IMR-90 (cell line): ENCODE results near the gene ANO8. TPM values are rescaled to one million over a fixed set of nuclear protein-coding genes. Genes with fewer than 3 reads are reported as not detected.

ENCODE experiments used
- ATAC-seq: fragments of 200-7000 bp; cut with Tn5 transposase; 2 replicates; pipeline ENCODE4 v1.9.1; 2020; ENCODE audit warnings: low read depth, mild to moderate bottlenecking, moderate library complexity
- BruUV-seq: library from RNA; stranded (reverse); fragments of 400-500 nt; replicated peaks from 2 replicates; lab custom pipeline; 2021; lab: Mats Ljungman, UMichigan
- CTCF ChIA-PET: fragments of 300-600 bp; formaldehyde crosslinking; extraction: SDS; loops from one replicate; lab custom pipeline; 2021; ENCODE audit warnings: antibody characterized with exemption; lab: Yijun Ruan, JAX
- POLR2A ChIA-PET: fragments of 300-600 bp; sonication (Branson Sonifier 250); formaldehyde crosslinking; loops from one replicate; lab custom pipeline; 2022; ENCODE audit warnings: antibody characterized with exemption; ENCODE audit not compliant: unreplicated experiment; lab: Charles Lee
- DNase-seq: peaks from one replicate; pipeline ENCODE4 v3.0.0; 2013
- H2AFZ ChIP-seq: replicated peaks from 2 replicates; pipeline ENCODE3; 2013; ENCODE audit warnings: low read length, mild to moderate bottlenecking; ENCODE audit not compliant: poor library complexity
- H2AK5ac ChIP-seq: 2 replicates; pipeline ENCODE4 v1.6.1; 2013; ENCODE audit warnings: low read depth, low read length, inconsistent platforms
- H2AK9ac ChIP-seq: replicated peaks from 2 replicates; pipeline ENCODE3; 2013; ENCODE audit warnings: mild to moderate bottlenecking, low read depth, low read length, moderate library complexity; ENCODE audit not compliant: poor library complexity
- H2BK120ac ChIP-seq: 2 replicates; pipeline ENCODE4 v1.6.1; 2013; ENCODE audit warnings: low read depth, low read length, inconsistent platforms
- H2BK15ac ChIP-seq: 3 replicates; pipeline ENCODE4 v1.6.1; 2013; ENCODE audit warnings: low read depth, low read length, inconsistent platforms
- H2BK20ac ChIP-seq: 2 replicates; pipeline ENCODE4 v1.6.1; 2013; ENCODE audit warnings: low read depth, mild to moderate bottlenecking, inconsistent platforms, low read length, moderate library complexity
- H2BK5ac ChIP-seq: 2 replicates; pipeline ENCODE4 v1.6.1; 2013; ENCODE audit warnings: mild to moderate bottlenecking, low read depth, low read length, inconsistent platforms; ENCODE audit not compliant: poor library complexity, severe bottlenecking
- H3K14ac ChIP-seq: replicated peaks from 2 replicates; pipeline ENCODE4 v1.6.1; 2013; ENCODE audit warnings: low read depth, low read length, inconsistent platforms
- H3K18ac ChIP-seq: 2 replicates; pipeline ENCODE4 v1.6.1; 2013; ENCODE audit warnings: low read depth, low read length, control low read depth
- H3K23ac ChIP-seq: 2 replicates; pipeline ENCODE4 v1.6.1; 2013; ENCODE audit warnings: low read depth, low read length, inconsistent platforms
- H3K27ac ChIP-seq: 2 replicates; pipeline ENCODE4 v1.5.1; 2013; ENCODE audit warnings: mild to moderate bottlenecking, control low read depth, low read length; ENCODE audit not compliant: insufficient read depth
- H3K27me3 ChIP-seq: 2 replicates; pipeline ENCODE4 v1.6.1; 2013; ENCODE audit warnings: low read length; ENCODE audit not compliant: control insufficient read depth, insufficient read depth
- H3K36me3 ChIP-seq: 2 replicates; pipeline ENCODE4 v1.6.1; 2013; ENCODE audit warnings: low read length, mixed read lengths; ENCODE audit not compliant: control insufficient read depth, insufficient read depth
- H3K4ac ChIP-seq: 2 replicates; pipeline ENCODE4 v1.6.1; 2013; ENCODE audit warnings: low read depth, low read length, inconsistent platforms
- H3K4me1 ChIP-seq: 2 replicates; pipeline ENCODE4 v1.6.1; 2013; ENCODE audit warnings: low read length, mixed read lengths; ENCODE audit not compliant: control insufficient read depth, insufficient read depth
- H3K4me2 ChIP-seq: 2 replicates; pipeline ENCODE4 v1.6.1; 2013; ENCODE audit warnings: low read depth, mild to moderate bottlenecking, control low read depth, low read length, moderate library complexity
- H3K4me3 ChIP-seq: 2 replicates; pipeline ENCODE4 v1.5.1; 2013; ENCODE audit warnings: low read depth, mild to moderate bottlenecking, control low read depth, low read length, moderate library complexity; ENCODE audit not compliant: insufficient read depth
- H3K56ac ChIP-seq: 2 replicates; pipeline ENCODE4 v1.6.1; 2013; ENCODE audit warnings: low read length, inconsistent platforms; ENCODE audit not compliant: insufficient read depth; ENCODE audit errors: extremely low read depth
- H3K79me1 ChIP-seq, 2 experiments: 2 replicates each; pipeline ENCODE4 v1.6.1; 2013; ENCODE audit warnings: low read length in 2 of 2, inconsistent platforms in 1 of 2, low read depth in 1 of 2
- H3K9ac ChIP-seq: 2 replicates; pipeline ENCODE4 v1.6.1; 2013; ENCODE audit warnings: low read depth, low read length, control low read depth
- H3K9me1 ChIP-seq: 2 replicates; pipeline ENCODE4 v1.6.1; 2013; ENCODE audit warnings: low read length, inconsistent platforms; ENCODE audit not compliant: insufficient read depth
- H3K9me3 ChIP-seq: 2 replicates; pipeline ENCODE4 v1.6.1; 2013; ENCODE audit warnings: low read length; ENCODE audit not compliant: control insufficient read depth, insufficient read depth
- H4K20me1 ChIP-seq: 2 replicates; pipeline ENCODE4 v1.6.1; 2013; ENCODE audit warnings: low read length, inconsistent platforms; ENCODE audit not compliant: insufficient read depth
- H4K5ac ChIP-seq: 2 replicates; pipeline ENCODE4 v1.6.1; 2013; ENCODE audit warnings: mild to moderate bottlenecking, low read depth, low read length, control low read depth
- H4K8ac ChIP-seq, 2 experiments: 2 replicates each; pipeline ENCODE4 v1.6.1; 2013; ENCODE audit warnings: low read depth in 2 of 2, low read length in 2 of 2, control low read depth in 1 of 2, inconsistent platforms in 1 of 2
- H4K91ac ChIP-seq: 2 replicates; pipeline ENCODE4 v1.6.1; 2013; ENCODE audit warnings: low read depth, low read length, inconsistent platforms; ENCODE audit not compliant: insufficient read depth
- BHLHE40 ChIP-seq: fragments of 150-350 bp; IDR thresholded peaks from 2 replicates; pipeline ENCODE4 v1.6.1; 2016; ENCODE audit warnings: mild to moderate bottlenecking, low read depth, low read length
- CEBPB ChIP-seq: IDR thresholded peaks from 2 replicates; pipeline ENCODE4 v1.6.1; 2012; ENCODE audit warnings: low read depth, low read length, improper control_type of control experiment
- CHD1 ChIP-seq: IDR thresholded peaks from 2 replicates; pipeline ENCODE4 v1.6.1; 2012; ENCODE audit warnings: low read depth, low read length, improper control_type of control experiment
- FOS ChIP-seq: fragments of 150-350 bp; IDR thresholded peaks from 2 replicates; pipeline ENCODE4 v1.6.1; 2016; ENCODE audit warnings: low read depth, low read length
- MAFK ChIP-seq: IDR thresholded peaks from 2 replicates; pipeline ENCODE4 v1.6.1; 2012; ENCODE audit warnings: low read depth, low read length, improper control_type of control experiment
- MAZ ChIP-seq: IDR thresholded peaks from 2 replicates; pipeline ENCODE4 v1.6.1; 2012; ENCODE audit warnings: low read depth, mild to moderate bottlenecking, low read length, improper control_type of control experiment, moderate library complexity, borderline replicate concordance
- MXI1 ChIP-seq: IDR thresholded peaks from 2 replicates; pipeline ENCODE4 v1.6.1; 2012; ENCODE audit warnings: low read depth, mild to moderate bottlenecking, low read length, moderate library complexity, borderline replicate concordance
- NFE2L2 ChIP-seq: fragments of 150-350 bp; IDR thresholded peaks from 2 replicates; pipeline ENCODE4 v1.6.1; 2016; ENCODE audit warnings: low read depth, mild to moderate bottlenecking, low read length
- POLR2A ChIP-seq: IDR thresholded peaks from 2 replicates; pipeline ENCODE4 v1.6.1; 2012; ENCODE audit warnings: mild to moderate bottlenecking, low read depth, low read length
- RAD21 ChIP-seq: IDR thresholded peaks from 2 replicates; pipeline ENCODE4 v1.6.1; 2012; ENCODE audit warnings: low read length, improper control_type of control experiment
- RCOR1 ChIP-seq: IDR thresholded peaks from 2 replicates; pipeline ENCODE4 v1.6.1; 2012; ENCODE audit warnings: mild to moderate bottlenecking, low read length, improper control_type of control experiment; ENCODE audit not compliant: insufficient replicate concordance
- RFX5 ChIP-seq: IDR thresholded peaks from 2 replicates; pipeline ENCODE4 v1.8.0; 2012; ENCODE audit warnings: low read depth, mild to moderate bottlenecking, low read length, moderate library complexity
- SMC3 ChIP-seq: fragments of 150-350 bp; IDR thresholded peaks from 2 replicates; pipeline ENCODE4 v1.6.1; 2016; ENCODE audit warnings: low read depth, mild to moderate bottlenecking, antibody characterized with exemption, low read length, moderate library complexity
- WGBS, 2 experiments: methylation state at CpG; one replicate each; pipeline versions ENCODE4 v1.1.5 to v1.1.7; 2013; ENCODE audit warnings: missing lambda C conversion rate in 2 of 2; ENCODE audit not compliant: insufficient read length in 1 of 2; ENCODE audit errors: extremely low coverage in 2 of 2; 5-methylcytosine and 5-hydroxymethylcytosine counted together
- dilution Hi-C: fragments of 300-500 bp; cut with HindIII; formaldehyde crosslinking; loops from one replicate; pipeline ENCODE4 v1.14.3; 2018; ENCODE audit warnings: low sequenced_read_pairs; ENCODE audit not compliant: unreplicated experiment
- in situ Hi-C: fragments of 300-500 bp; cut with MboI; formaldehyde crosslinking; loops from 3 replicates; pipeline ENCODE4 v1.14.3; 2019; ENCODE audit warnings: low sequenced_read_pairs, inconsistent platforms, mixed read lengths
- intact Hi-C: fragments of 100-400 bp; cut with micrococcal nuclease; formaldehyde crosslinking; loops from 2 replicates; pipeline ENCODE4 v1.10.0; 2022
- polyA plus RNA-seq, 3 experiments: library from polyadenylated mRNA; depleted of rRNA; stranded (reverse); fragments of >200 nt; gene quantifications; 2 replicates each; pipeline ENCODE4 v1.2.3, GENCODE V29; 2012; ENCODE audit warnings: low replicate concordance in 1 of 3
- total RNA-seq: library from RNA; depleted of rRNA; stranded (reverse); fragments of >200 nt; gene quantifications from 2 replicates; pipeline ENCODE4 v1.2.3, GENCODE V29; 2012
- TF ChIP-seq, protein P1 (sequence below): fragments of 150-350 bp; IDR thresholded peaks from 2 replicates; pipeline ENCODE4 v1.6.1; 2017; ENCODE audit warnings: mild to moderate bottlenecking, antibody characterized with exemption, low read length, low read depth
- TF ChIP-seq, protein P2 (sequence below): fragments of 150-350 bp; IDR thresholded peaks from 2 replicates; pipeline ENCODE4 v1.6.1; 2016; ENCODE audit warnings: low read depth, mild to moderate bottlenecking, low read length, moderate library complexity, borderline replicate concordance

The ANO8 gene
- total and polyA plus RNA-seq, 2 of the 4 experiments (the other 2 are of a cell fraction): 1.6 to 5.6 TPM

DNA sequence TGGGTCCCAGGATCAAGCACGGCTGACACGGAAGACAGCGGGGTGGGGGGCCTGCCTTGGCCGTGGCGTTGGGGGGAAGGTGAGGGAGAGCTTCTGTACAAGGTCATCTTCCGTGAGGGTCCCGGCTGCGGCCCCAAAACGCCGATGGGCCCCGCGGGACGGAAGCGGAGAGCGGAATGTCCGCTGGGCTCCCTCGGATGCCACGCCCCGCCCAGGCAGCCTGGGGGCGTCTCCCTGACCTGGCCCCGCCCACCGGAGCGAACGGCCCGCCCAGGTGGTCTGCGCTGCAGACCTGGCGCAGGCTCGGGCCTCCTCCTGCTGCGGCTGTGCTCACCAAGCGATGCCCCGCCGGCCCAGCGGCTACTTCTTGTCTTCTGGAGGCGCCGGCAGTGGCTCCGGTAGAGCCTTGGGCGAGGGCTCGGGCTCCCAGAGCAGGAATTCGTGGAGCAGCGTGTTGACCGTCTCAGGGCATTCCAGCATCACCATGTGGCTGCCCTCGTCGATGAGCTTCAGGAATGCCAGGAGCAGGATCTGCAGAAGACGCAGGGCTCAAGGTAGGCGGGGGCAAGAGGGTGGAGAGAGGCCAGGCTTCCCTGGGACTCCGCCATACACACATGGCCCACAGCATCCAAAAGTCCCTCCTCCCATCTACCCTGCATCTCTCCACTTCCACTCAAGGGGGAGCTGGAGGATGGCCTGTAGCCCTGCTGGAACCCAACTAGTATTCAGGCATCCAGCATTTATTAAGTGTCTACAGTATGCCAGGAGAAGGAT, 42.2 kb downstream of the ANO8 start:
- Histone ChIP-seq H3K4me2 (peak overlapping the region; percentile 90), H4K8ac (peak overlapping the region; percentile 91 to 95), H3K27ac (peak overlapping the region; percentile 93), H3K36me3 (peaks cover 5% of the 10 kb centered on the region; the same call in 1 of the 2 replicates), H3K9ac (peak overlapping the region; percentile 72), H2AFZ (peak overlapping the region; percentile 91), H3K4me1 (peaks cover 2% of the 10 kb centered on the region; the same call in 1 of the 2 replicates), H4K91ac (peak overlapping the region; percentile 51), H4K20me1 (0 out of 2 replicates have a peak, but pooled peaks cover 3% of the 10 kb centered on the region), H2BK20ac (no peak overlapping the region), H3K79me1 (peaks cover 0 to 21% of the 10 kb centered on the region in 2 experiments; a peak in 3 of 4 replicates), H3K18ac (peak overlapping the region; percentile 39; the same call in 1 of the 2 replicates), H2AK5ac (peak overlapping the region; percentile 75; the same call in 1 of the 2 replicates), H3K9me1 (peaks cover 4% of the 10 kb centered on the region), H3K4me3 (peak overlapping the region; percentile 44), H2BK15ac (no peak overlapping the region), H4K5ac (peak overlapping the region; percentile 89), H2BK5ac (peak overlapping the region; percentile 57), H3K27me3 (no peaks in the 10 kb centered on the region), H3K9me3 (no peaks in the 10 kb centered on the region), H3K56ac (no peak overlapping the region; the same call in 1 of the 2 replicates), H3K4ac (peak overlapping the region; percentile 74), H3K23ac (no peak overlapping the region; the same call in 1 of the 2 replicates), H3K14ac (peak overlapping the region; percentile 73), H2BK120ac (no peak overlapping the region), H2AK9ac (peak overlapping the region; percentile 97)
- CTCF ChIA-PET: interaction anchor here (0.5 to 1.2 kb wide), 4 partner anchors 13 to 529 kb away, joined by 3 to 4 read pairs (median 3); partner anchors contain the start of gene MRPL34
- DNase-seq (peak; percentile 82), ATAC-seq (peak; percentile 94)
- POLR2A ChIA-PET: interaction anchor here (0.6 kb wide), 1 partner anchor 72 kb away, joined by 3 read pairs; no protein-coding TSS in a partner anchor
- BruUV-seq: no TSS peak
- 0% methylated on average over 13 of the region's 46 CpGs; no CpG with 5 or more reads in 1 of the 2 experiments for WGBS, 2 experiments
- intact Hi-C loops (loop anchor here (1.0 to 2.0 kb wide), 2 partner anchors 11 to 94 kb away; partner anchors contain the start of gene ABHD8), in situ Hi-C loops (no loop called here), dilution Hi-C loops (no loop called here)
- TF ChIP-seq POLR2A (no peak; the same call in 1 of the 2 replicates), MAZ (peak; percentile 52; the same call in 1 of the 2 replicates), BHLHE40 (no peak), FOS (no peak), CHD1 (no peak), MAFK (no peak), MXI1 (peak; percentile 71; the same call in 1 of the 2 replicates), CEBPB (no peak), RFX5 (no peak), RAD21 (peak; percentile 84), NFE2L2 (no peak), SMC3 (peak; percentile 63), RCOR1 (no peak)
- TF ChIP-seq, protein P1, sequence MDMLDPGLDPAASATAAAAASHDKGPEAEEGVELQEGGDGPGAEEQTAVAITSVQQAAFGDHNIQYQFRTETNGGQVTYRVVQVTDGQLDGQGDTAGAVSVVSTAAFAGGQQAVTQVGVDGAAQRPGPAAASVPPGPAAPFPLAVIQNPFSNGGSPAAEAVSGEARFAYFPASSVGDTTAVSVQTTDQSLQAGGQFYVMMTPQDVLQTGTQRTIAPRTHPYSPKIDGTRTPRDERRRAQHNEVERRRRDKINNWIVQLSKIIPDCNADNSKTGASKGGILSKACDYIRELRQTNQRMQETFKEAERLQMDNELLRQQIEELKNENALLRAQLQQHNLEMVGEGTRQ: no peak
- TF ChIP-seq, protein P2, sequence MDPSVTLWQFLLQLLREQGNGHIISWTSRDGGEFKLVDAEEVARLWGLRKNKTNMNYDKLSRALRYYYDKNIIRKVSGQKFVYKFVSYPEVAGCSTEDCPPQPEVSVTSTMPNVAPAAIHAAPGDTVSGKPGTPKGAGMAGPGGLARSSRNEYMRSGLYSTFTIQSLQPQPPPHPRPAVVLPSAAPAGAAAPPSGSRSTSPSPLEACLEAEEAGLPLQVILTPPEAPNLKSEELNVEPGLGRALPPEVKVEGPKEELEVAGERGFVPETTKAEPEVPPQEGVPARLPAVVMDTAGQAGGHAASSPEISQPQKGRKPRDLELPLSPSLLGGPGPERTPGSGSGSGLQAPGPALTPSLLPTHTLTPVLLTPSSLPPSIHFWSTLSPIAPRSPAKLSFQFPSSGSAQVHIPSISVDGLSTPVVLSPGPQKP: no peak
